IPS DF 6.9 (cell line): ENCODE measurements around the gene UBA52.

Experiments used
- DNase-seq: peaks from one replicate; pipeline ENCODE4 v3.0.0-alpha.2; 2013; ENCODE audit warnings: low read depth, low spot score
- H3K27ac ChIP-seq: one replicate; pipeline ENCODE4 v1.5.1; 2013; ENCODE audit warnings: low read length, control low read depth
- H3K27me3 ChIP-seq: 2 replicates; pipeline ENCODE4 v1.6.1; 2013; ENCODE audit warnings: mild to moderate bottlenecking, low read length; ENCODE audit not compliant: control insufficient read depth, insufficient read depth
- H3K36me3 ChIP-seq: 2 replicates; pipeline ENCODE4 v1.6.1; 2013; ENCODE audit warnings: low read length; ENCODE audit not compliant: control insufficient read depth, insufficient read depth
- H3K4me1 ChIP-seq: 2 replicates; pipeline ENCODE4 v1.6.1; 2013; ENCODE audit warnings: low read length; ENCODE audit not compliant: control insufficient read depth, insufficient read depth
- H3K4me3 ChIP-seq: 2 replicates; pipeline ENCODE4 v1.5.1; 2013; ENCODE audit warnings: mild to moderate bottlenecking, low read length
- H3K9me3 ChIP-seq: 2 replicates; pipeline ENCODE4 v1.6.1; 2013; ENCODE audit warnings: low read length, inconsistent platforms; ENCODE audit not compliant: control insufficient read depth, insufficient read depth
- WGBS: extraction: QIAGEN DNeasy Blood & Tissue Kit; methylation state at CpG from one replicate; pipeline ENCODE4 v1.1.7; 2013; ENCODE audit warnings: mixed read lengths, missing lambda C conversion rate; ENCODE audit not compliant: insufficient read length, insufficient coverage; 5-methylcytosine and 5-hydroxymethylcytosine counted together

UBA52 gene

DNA sequence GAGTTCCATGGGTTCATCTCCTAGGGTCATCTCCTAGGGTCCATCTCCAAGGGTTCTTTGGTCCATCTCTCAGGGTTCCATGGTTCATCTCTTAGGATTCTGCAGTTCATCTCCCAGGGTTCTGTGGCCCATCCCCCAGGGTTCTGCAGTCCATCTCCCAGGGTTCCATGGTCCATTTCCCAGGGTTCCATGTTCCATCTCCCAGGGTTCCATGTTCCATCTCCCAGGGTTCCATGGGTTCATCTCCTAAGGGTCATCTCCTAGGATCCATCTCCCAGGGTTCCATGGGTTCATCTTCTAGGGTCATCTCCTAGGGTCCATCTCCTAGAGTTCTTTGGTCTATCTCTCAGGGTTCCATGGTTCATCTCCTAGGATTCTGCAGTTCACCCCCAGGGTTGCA lies 45.9 kb downstream of the UBA52 start:
- DNase-seq, result no peak
- peaks cover 14% of the 10 kb centered on the region for H3K27me3 ChIP-seq
- H3K27ac ChIP-seq, result no peak overlapping the region
- H3K4me1 ChIP-seq, result peaks cover 4% of the 10 kb centered on the region; the same call in 1 of the 2 replicates
- H3K9me3 ChIP-seq, result no peaks in the 10 kb centered on the region
- no peaks in the 10 kb centered on the region; the same call in 1 of the 2 replicates for H3K36me3 ChIP-seq
- H3K4me3 ChIP-seq, result no peak overlapping the region

DNA sequence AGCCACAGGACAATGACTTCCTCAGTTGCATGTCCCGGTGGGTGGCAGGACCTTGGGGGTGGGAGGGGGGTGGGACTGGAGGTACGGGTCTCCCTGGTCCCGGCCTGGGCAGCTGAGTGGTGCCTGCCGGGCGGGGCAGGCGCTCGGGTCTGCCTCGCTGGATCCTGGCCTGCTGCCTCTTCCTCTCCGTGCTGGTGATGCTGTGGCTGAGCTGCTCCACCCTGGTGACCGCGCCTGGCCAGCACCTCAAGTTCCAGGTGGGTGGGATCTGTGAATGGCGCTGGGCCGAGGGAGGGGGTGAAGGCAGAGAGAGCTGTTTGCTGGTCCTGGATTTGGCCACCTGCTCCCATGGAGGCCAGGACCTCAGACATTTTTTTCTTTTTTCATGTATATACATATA lies 46.6 kb downstream of the UBA52 start:
- no peak for DNase-seq
- no CpG with 5 or more reads among the region's 13 CpGs for WGBS
- H3K4me3 ChIP-seq, result no peak overlapping the region
- H3K9me3 ChIP-seq, result no peaks in the 10 kb centered on the region
- H3K27me3 ChIP-seq, result peaks cover 9% of the 10 kb centered on the region
- H3K36me3 ChIP-seq, result no peaks in the 10 kb centered on the region; the same call in 1 of the 2 replicates
- no peak overlapping the region for H3K27ac ChIP-seq
- peaks cover 3% of the 10 kb centered on the region; the same call in 1 of the 2 replicates for H3K4me1 ChIP-seq

DNA sequence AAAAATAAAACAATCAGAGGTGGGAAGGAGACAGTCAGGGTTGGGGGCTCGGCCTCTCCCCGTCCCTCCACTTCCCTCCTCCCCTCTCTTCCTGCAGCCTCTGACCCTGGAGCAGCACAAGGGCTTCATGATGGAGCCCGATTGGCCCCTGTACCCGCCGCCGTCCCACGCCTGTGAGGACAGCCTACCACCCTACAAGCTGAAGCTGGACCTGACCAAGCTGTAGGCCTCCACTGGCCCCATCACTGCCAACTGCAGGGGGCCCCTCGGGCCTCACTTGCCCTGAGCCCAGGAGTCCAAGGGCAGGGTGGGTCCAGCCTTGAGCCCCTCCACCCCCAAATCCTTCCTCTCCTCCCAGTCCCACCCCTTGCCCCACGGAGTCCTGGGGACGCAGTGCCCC lies 48.7 kb downstream of the UBA52 start:
- H3K27ac ChIP-seq, result no peak overlapping the region
- no peak overlapping the region for H3K4me3 ChIP-seq
- H3K36me3 ChIP-seq, result no peaks in the 10 kb centered on the region; the same call in 1 of the 2 replicates
- H3K9me3 ChIP-seq, result no peaks in the 10 kb centered on the region
- H3K4me1 ChIP-seq, result no peaks in the 10 kb centered on the region
- H3K27me3 ChIP-seq, result no peaks in the 10 kb centered on the region
- DNase-seq, result no peak
- WGBS, result no CpG with 5 or more reads among the region's 10 CpGs

DNA sequence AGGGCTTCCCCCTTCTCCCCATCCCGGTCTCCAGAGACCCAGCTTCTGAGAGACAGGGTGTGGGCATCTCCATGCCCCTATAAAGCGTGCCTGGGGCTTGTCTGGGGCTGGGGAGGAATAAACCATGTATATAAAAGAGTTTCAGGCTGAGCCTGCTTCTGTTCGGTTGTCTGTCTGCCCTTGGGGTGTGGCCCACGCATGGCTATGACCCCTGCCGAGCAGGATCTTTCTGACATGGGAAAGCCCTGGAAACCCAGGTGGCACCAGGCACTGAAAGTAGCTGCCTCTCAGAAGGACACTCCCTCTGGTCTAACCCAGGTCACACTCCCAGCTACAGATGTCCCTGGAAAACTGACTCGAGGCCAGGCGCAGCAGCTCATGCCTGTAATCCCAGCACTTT lies 49.2 kb downstream of the UBA52 start:
- Histone ChIP-seq H3K27ac (no peak overlapping the region), H3K4me3 (no peak overlapping the region), H3K9me3 (no peaks in the 10 kb centered on the region), H3K27me3 (no peaks in the 10 kb centered on the region), H3K4me1 (no peaks in the 10 kb centered on the region), H3K36me3 (no peaks in the 10 kb centered on the region; the same call in 1 of the 2 replicates)
- DNase-seq, result no peak
- no CpG with 5 or more reads among the region's 7 CpGs for WGBS

DNA sequence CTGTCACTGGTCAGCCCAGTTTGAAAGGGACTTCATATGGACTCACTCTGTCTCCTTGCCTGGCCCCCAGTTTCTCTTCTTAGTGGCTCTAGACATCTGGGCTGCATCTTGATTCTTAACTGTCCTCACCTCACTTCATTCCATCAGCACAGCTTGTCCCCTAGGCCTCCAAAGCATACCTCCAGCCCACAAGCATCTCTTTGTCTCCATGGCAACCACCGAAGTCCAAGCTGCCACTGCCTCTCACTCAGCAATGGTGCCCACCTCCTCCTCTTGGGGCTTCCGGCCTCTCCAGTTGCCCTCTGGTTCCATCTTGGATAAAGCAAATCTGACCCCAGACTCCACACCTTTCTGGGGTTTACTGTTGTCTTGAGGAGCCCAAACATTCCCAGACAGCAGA lies 55.2 kb downstream of the UBA52 start:
- no CpG with 5 or more reads among the region's 2 CpGs for WGBS
- no peaks in the 10 kb centered on the region for H3K27me3 ChIP-seq
- no peak for DNase-seq

More for the DNA sequence above, 55.2 kb downstream of the UBA52 start:
- no peaks in the 10 kb centered on the region for H3K36me3 ChIP-seq
- no peak overlapping the region for H3K27ac ChIP-seq
- H3K4me1 ChIP-seq, result no peaks in the 10 kb centered on the region
- no peak overlapping the region for H3K4me3 ChIP-seq
- no peaks in the 10 kb centered on the region for H3K9me3 ChIP-seq
